Transverse colon (tissue), 4 donors: ENCODE data around the gene ZFP90.

Experiments
- POLR2A ChIP-seq: fragments of 450-650 bp; IDR thresholded peaks from one replicate; pipeline ENCODE4 v1.6.1; 2016; ENCODE audit warnings: antibody characterized with exemption, mild to moderate bottlenecking, moderate library complexity
- POLR2AphosphoS5 ChIP-seq, 3 donors: sonication (generic); formaldehyde crosslinking; IDR thresholded peaks; one replicate each; pipeline ENCODE4 v1.6.1; 2016; ENCODE audit warnings: antibody characterized with exemption in 3 of 3
- TF ChIP-seq, protein P1 (sequence below), 5 experiments: fragments of 200-600 bp in 3 of 5; fragments of 450-650 bp in 2 of 5; sonication (generic) in 3 of 5; IDR thresholded peaks; 1 replicate in 2 of 5; 2 replicates in 3 of 5; pipeline ENCODE4 v1.5.1; 2016 to 2017; ENCODE audit warnings: antibody characterized with exemption in 5 of 5, inconsistent platforms in 3 of 5, mild to moderate bottlenecking in 2 of 5, moderate library complexity in 1 of 5

DNA sequence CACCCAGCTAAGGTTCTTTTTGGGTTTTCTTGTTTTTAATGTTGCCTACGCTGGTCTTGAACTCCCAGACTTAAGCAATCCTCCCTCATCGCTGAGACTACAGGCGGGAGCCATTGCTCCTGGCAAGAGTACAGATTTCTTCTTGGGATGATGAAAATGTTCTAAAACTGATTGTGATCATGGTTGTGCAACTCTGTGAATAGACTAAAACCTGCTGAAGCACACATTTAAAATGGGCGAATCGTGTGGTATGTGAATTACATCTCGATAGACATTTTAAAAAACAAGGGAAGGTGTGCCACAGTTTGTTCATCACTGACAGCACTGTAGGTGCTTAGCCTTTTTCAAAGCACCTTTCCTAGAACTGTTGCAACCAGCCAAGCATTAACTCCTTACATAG lies 57.2 kb downstream of the ZFP90 start:
- TF ChIP-seq, protein P1, sequence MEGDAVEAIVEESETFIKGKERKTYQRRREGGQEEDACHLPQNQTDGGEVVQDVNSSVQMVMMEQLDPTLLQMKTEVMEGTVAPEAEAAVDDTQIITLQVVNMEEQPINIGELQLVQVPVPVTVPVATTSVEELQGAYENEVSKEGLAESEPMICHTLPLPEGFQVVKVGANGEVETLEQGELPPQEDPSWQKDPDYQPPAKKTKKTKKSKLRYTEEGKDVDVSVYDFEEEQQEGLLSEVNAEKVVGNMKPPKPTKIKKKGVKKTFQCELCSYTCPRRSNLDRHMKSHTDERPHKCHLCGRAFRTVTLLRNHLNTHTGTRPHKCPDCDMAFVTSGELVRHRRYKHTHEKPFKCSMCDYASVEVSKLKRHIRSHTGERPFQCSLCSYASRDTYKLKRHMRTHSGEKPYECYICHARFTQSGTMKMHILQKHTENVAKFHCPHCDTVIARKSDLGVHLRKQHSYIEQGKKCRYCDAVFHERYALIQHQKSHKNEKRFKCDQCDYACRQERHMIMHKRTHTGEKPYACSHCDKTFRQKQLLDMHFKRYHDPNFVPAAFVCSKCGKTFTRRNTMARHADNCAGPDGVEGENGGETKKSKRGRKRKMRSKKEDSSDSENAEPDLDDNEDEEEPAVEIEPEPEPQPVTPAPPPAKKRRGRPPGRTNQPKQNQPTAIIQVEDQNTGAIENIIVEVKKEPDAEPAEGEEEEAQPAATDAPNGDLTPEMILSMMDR (IDR thresholded peaks at IDR 0.05): no peak
- no peak for TF ChIP-seq POLR2AphosphoS5 (IDR thresholded peaks at IDR 0.05)
- TF ChIP-seq POLR2A: no peak
